Neural progenitor cell (in vitro differentiated cells): ENCODE results near the gene RGMB. TPM values are rescaled to one million over a fixed set of nuclear protein-coding genes. Genes with fewer than 3 reads are reported as not detected.

Experiments used
- DNase-seq: peaks from one replicate; pipeline ENCODE4 v3.0.0-alpha.2; 2016; ENCODE audit warnings: low spot score
- H2AFZ ChIP-seq: fragments of 200-600 bp; sonication (generic); replicated peaks from 2 replicates; pipeline ENCODE4 v1.6.1; 2016; ENCODE audit warnings: antibody characterized with exemption
- H3F3A ChIP-seq: fragments of 200-600 bp; sonication (generic); 2 replicates; pipeline ENCODE4 v1.6.1; 2016; ENCODE audit warnings: antibody characterized with exemption, low read depth
- H3K27ac ChIP-seq: fragments of 200-600 bp; sonication (generic); 2 replicates; pipeline ENCODE4 v1.5.1; 2016; ENCODE audit warnings: mild to moderate bottlenecking
- H3K27me3 ChIP-seq: fragments of 200-600 bp; sonication (generic); 2 replicates; pipeline ENCODE4 v1.6.1; 2016; ENCODE audit warnings: mild to moderate bottlenecking, moderate library complexity
- H3K36me3 ChIP-seq: fragments of 200-600 bp; sonication (generic); 2 replicates; pipeline ENCODE4 v1.5.1; 2016
- H3K4me1 ChIP-seq: fragments of 200-600 bp; sonication (generic); 2 replicates; pipeline ENCODE4 v1.6.1; 2016; ENCODE audit warnings: mixed run types
- H3K4me2 ChIP-seq: fragments of 200-600 bp; sonication (generic); 2 replicates; pipeline ENCODE4 v1.6.1; 2016
- H3K4me3 ChIP-seq: fragments of 200-600 bp; sonication (generic); 2 replicates; pipeline ENCODE4 v1.5.1; 2016
- H3K79me2 ChIP-seq: fragments of 200-600 bp; sonication (generic); 2 replicates; pipeline ENCODE4 v1.6.1; 2016; ENCODE audit warnings: low read depth
- H3K9ac ChIP-seq: fragments of 200-600 bp; sonication (generic); 2 replicates; pipeline ENCODE4 v1.6.1; 2016
- H3K9me3 ChIP-seq: fragments of 200-600 bp; sonication (generic); 2 replicates; pipeline ENCODE4 v1.5.1; 2016; ENCODE audit warnings: low read depth
- H4K20me1 ChIP-seq: fragments of 200-600 bp; sonication (generic); 2 replicates; pipeline ENCODE4 v1.6.1; 2016; ENCODE audit warnings: low read depth
- H3K27ac Mint-ChIP-seq: 3 replicates; pipeline ENCODE4 v1.8.0; 2021; ENCODE audit warnings: mixed read lengths
- H3K27me3 Mint-ChIP-seq: 2 replicates; pipeline ENCODE4 v1.8.0; 2022; ENCODE audit warnings: low read depth, mild to moderate bottlenecking, inconsistent platforms, moderate library complexity, mixed read lengths; ENCODE audit not compliant: insufficient read depth
- H3K36me3 Mint-ChIP-seq: 3 replicates; pipeline ENCODE4 v1.8.0; 2021; ENCODE audit warnings: mixed read lengths
- H3K4me1 Mint-ChIP-seq: 3 replicates; pipeline ENCODE4 v1.8.0; 2021; ENCODE audit warnings: mixed read lengths
- H3K4me3 Mint-ChIP-seq: 3 replicates; pipeline ENCODE4 v1.8.0; 2021; ENCODE audit warnings: mild to moderate bottlenecking, moderate library complexity, mixed read lengths
- H3K9me3 Mint-ChIP-seq: 3 replicates; pipeline ENCODE4 v1.8.0; 2020; ENCODE audit warnings: mixed read lengths
- CTCF ChIP-seq: fragments of 200-600 bp; sonication (generic); IDR thresholded peaks from 2 replicates; pipeline ENCODE4 v1.5.1; 2017; ENCODE audit warnings: antibody characterized with exemption, mild to moderate bottlenecking
- EZH2 ChIP-seq: fragments of 200-600 bp; sonication (generic); IDR thresholded peaks from 2 replicates; pipeline ENCODE4 v1.6.1; 2017; ENCODE audit warnings: antibody characterized with exemption, mild to moderate bottlenecking, moderate library complexity
- EZH2phosphoT487 ChIP-seq: fragments of 200-600 bp; sonication (generic); IDR thresholded peaks from 2 replicates; pipeline ENCODE4 v1.6.1; 2017; ENCODE audit warnings: antibody characterized with exemption
- total RNA-seq: library from RNA; depleted of rRNA; stranded (reverse); fragments of >200 nt; gene quantifications from 2 replicates; pipeline ENCODE4 v1.2.3, GENCODE V29; 2015; ENCODE audit warnings: low replicate concordance

RGMB gene
- total RNA-seq, 1 donor from 2014 or later: 27.4 TPM

- TF ChIP-seq EZH2 (no peak), CTCF (no peak), EZH2phosphoT487 (no peak)
- Histone ChIP-seq H2AFZ (no peak overlapping the region), H3K9me3 (no peaks in the 10 kb centered on the region), H3K79me2 (peaks cover 91% of the 10 kb centered on the region), H3K4me2 (peak overlapping the region; percentile 94), H3K27ac (peak overlapping the region; percentile 76), H3K36me3 (peaks cover 6% of the 10 kb centered on the region), H3K9ac (no peak overlapping the region), H3K4me1 (peaks cover 40% of the 10 kb centered on the region), H3K4me3 (peak overlapping the region; percentile 73), H3F3A (peaks cover 53% of the 10 kb centered on the region), H3K27me3 (no peaks in the 10 kb centered on the region), H4K20me1 (peaks cover 78% of the 10 kb centered on the region)
- peaks cover 13% of the 10 kb centered on the region for H3K27me3 Mint-ChIP-seq
- peaks cover 43% of the 10 kb centered on the region for H3K4me1 Mint-ChIP-seq
- H3K9me3 Mint-ChIP-seq: no peaks in the 10 kb centered on the region
- DNase-seq: peak; percentile 79
- H3K4me3 Mint-ChIP-seq: peak overlapping the region; percentile 99
- peak overlapping the region; percentile 86 for H3K27ac Mint-ChIP-seq
- H3K36me3 Mint-ChIP-seq: peaks cover 20% of the 10 kb centered on the region
Measured at GRCh38 chr5:98775246-98776065, 2.0 kb downstream of the RGMB start.

DNA sequence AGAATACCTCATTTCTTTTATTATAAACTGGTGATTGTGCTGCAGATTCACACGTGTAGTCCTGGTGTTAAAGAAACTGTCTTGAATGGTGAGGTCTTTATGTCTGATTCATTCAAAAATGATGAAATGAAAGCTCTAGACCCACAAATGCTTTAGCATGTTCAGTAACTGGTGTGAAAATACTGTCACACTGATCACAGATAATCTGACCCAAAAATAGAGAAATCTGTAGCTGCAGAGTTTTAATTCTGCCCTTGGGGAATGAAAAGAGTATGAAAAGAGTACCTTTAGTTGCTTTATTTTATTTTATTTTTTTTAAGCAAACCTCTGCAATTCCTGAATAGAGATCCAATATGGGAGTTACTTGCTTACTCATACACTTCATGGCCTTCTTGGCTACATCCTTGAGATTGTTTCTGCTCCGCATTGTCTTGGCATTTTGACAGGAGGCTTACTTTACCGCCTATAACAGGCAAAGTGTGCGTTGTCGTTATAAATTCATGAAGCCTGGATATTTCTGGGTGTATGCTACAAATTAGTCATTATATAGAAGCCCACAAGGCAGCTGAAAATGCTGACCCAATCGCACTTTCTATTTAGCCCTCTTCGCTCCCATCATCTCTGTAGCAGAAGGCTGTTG lies 2.7 kb downstream of the RGMB start:
- Mint-ChIP-seq H3K36me3 (peaks cover 26% of the 10 kb centered on the region), H3K27me3 (peaks cover 13% of the 10 kb centered on the region), H3K9me3 (no peaks in the 10 kb centered on the region), H3K27ac (peak overlapping the region; percentile 25), H3K4me1 (peaks cover 41% of the 10 kb centered on the region), H3K4me3 (peak overlapping the region; percentile 99)
- H3K4me1 ChIP-seq: peaks cover 40% of the 10 kb centered on the region
- H3K27ac ChIP-seq: peak overlapping the region; percentile 76
- peaks cover 91% of the 10 kb centered on the region for H3K79me2 ChIP-seq
- peaks cover 48% of the 10 kb centered on the region for H3F3A ChIP-seq
- TF ChIP-seq EZH2: no peak
- no peak for TF ChIP-seq CTCF
- no peak for TF ChIP-seq EZH2phosphoT487
- peaks cover 13% of the 10 kb centered on the region for H3K36me3 ChIP-seq
- DNase-seq: no peak
- H3K9ac ChIP-seq: no peak overlapping the region
- peaks cover 85% of the 10 kb centered on the region for H4K20me1 ChIP-seq
- no peak overlapping the region for H2AFZ ChIP-seq
- H3K9me3 ChIP-seq: no peaks in the 10 kb centered on the region
- peak overlapping the region; percentile 73 for H3K4me3 ChIP-seq
- no peaks in the 10 kb centered on the region for H3K27me3 ChIP-seq
- peak overlapping the region; percentile 94 for H3K4me2 ChIP-seq

- H3K79me2 ChIP-seq: peaks cover 91% of the 10 kb centered on the region
- no peak for DNase-seq
- no peak overlapping the region for H3K27ac Mint-ChIP-seq
- no peaks in the 10 kb centered on the region for H3K9me3 Mint-ChIP-seq
- no peak overlapping the region for H2AFZ ChIP-seq
- peaks cover 40% of the 10 kb centered on the region for H3F3A ChIP-seq
- H3K36me3 ChIP-seq: peaks cover 20% of the 10 kb centered on the region
- peaks cover 43% of the 10 kb centered on the region for H3K4me1 ChIP-seq
- H3K27ac ChIP-seq: no peak overlapping the region
- H3K4me3 ChIP-seq: no peak overlapping the region
- H3K4me2 ChIP-seq: peak overlapping the region; percentile 13
- H3K4me3 Mint-ChIP-seq: no peak overlapping the region
- H4K20me1 ChIP-seq: peaks cover 90% of the 10 kb centered on the region
- peaks cover 33% of the 10 kb centered on the region for H3K4me1 Mint-ChIP-seq
- H3K9ac ChIP-seq: no peak overlapping the region
- H3K9me3 ChIP-seq: no peaks in the 10 kb centered on the region
- no peaks in the 10 kb centered on the region for H3K27me3 ChIP-seq
- H3K36me3 Mint-ChIP-seq: peaks cover 33% of the 10 kb centered on the region
- TF ChIP-seq CTCF: no peak
- no peak for TF ChIP-seq EZH2phosphoT487
- TF ChIP-seq EZH2: no peak
- H3K27me3 Mint-ChIP-seq: peaks cover 13% of the 10 kb centered on the region
Measured at GRCh38 chr5:98777295-98777694, 3.8 kb downstream of the RGMB start.
